BJ (cell line): ENCODE results near the gene KPNB1. TPM values are rescaled to one million over a fixed set of nuclear protein-coding genes. Genes with fewer than 3 reads are reported as not detected.

Experiments
- CTCF ChIA-PET: fragments of 350-600 bp; formaldehyde crosslinking; extraction: SDS; loops from one replicate; lab custom pipeline; 2021; ENCODE audit warnings: antibody characterized with exemption, inconsistent platforms; lab: Yijun Ruan, JAX
- POLR2A ChIA-PET: fragments of 300-600 bp; sonication (Branson Sonifier 250); formaldehyde crosslinking; extraction: SDS; loops from one replicate; lab custom pipeline; 2021; ENCODE audit warnings: antibody characterized with exemption; lab: Charles Lee
- DNase-seq: peaks from one replicate; pipeline ENCODE4 v3.0.0-alpha.2; 2011; ENCODE audit warnings: low read depth
- H3K27me3 ChIP-seq: 2 replicates; pipeline ENCODE4 v1.6.0; 2011; ENCODE audit warnings: low read length; ENCODE audit not compliant: control insufficient read depth, insufficient read depth
- H3K36me3 ChIP-seq: 2 replicates; pipeline ENCODE4 v1.5.1; 2011; ENCODE audit warnings: low read length; ENCODE audit not compliant: control insufficient read depth, insufficient read depth
- H3K4me3 ChIP-seq: 2 replicates; pipeline ENCODE4 v1.5.1; 2011; ENCODE audit warnings: low read depth, mild to moderate bottlenecking, control low read depth, low read length
- polyA plus RNA-seq: library from polyadenylated mRNA; depleted of rRNA; stranded (reverse); fragments of >200 nt; gene quantifications from 2 replicates; pipeline ENCODE4 v1.2.3, GENCODE V29; 2011
- TF ChIP-seq, protein P1 (sequence below): IDR thresholded peaks from 2 replicates; pipeline ENCODE4 v1.5.1; 2011; ENCODE audit warnings: low read depth, mild to moderate bottlenecking, control low read depth, inconsistent platforms, low read length, moderate library complexity; ENCODE audit not compliant: insufficient read depth

KPNB1 gene
- polyA plus RNA-seq, 1 experiment, result 171 TPM

DNA sequence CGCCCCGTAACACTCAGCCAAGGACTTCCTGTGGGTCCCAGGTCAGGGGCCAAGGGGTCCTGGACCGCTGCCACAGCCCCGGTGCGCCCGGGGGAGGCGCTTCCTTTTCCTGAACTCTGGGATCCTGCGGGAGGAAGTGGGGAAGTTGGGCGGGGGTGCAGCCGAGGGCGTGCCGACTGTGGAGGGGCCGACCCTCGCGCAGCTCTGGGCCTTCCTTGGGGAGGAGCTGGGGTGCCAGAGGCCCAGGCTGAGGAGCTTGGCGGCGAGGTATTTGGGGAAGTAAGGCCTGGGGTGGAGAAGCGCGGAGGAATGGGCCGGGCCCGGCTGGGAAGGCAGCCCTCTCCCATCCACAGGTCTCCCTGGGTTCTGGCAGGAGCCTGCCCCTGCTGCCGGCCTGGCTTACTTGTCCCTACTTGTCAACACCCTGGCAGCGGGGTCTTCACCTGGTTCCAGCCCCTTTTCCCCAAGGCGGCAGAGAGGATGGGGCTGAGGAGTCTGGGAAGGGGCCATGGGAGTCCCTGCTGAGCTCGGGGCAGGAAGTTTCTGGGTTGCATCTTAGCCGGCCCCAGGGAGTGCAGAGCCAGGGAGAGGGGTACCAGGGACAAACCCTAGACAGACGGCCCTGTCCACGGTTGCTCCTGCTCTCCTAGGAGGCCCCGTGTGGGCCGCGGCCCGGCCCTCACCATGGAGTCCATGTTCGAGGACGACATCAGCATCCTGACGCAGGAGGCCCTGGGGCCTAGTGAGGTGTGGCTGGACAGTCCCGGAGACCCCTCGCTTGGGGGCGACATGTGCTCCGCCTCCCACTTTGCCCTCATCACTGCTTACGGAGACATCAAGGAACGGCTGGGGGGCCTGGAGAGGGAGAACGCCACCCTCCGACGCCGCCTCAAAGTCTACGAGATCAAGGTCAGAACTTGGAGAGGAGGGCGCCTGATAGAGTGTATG is 46.0 kb downstream of the KPNB1 start:
- no peak for DNase-seq
- Histone ChIP-seq H3K4me3 (peak overlapping the region; percentile 77), H3K36me3 (peaks cover 12% of the 10 kb centered on the region), H3K27me3 (no peaks in the 10 kb centered on the region)
- POLR2A ChIA-PET, result no interaction called here
- TF ChIP-seq, protein P1, sequence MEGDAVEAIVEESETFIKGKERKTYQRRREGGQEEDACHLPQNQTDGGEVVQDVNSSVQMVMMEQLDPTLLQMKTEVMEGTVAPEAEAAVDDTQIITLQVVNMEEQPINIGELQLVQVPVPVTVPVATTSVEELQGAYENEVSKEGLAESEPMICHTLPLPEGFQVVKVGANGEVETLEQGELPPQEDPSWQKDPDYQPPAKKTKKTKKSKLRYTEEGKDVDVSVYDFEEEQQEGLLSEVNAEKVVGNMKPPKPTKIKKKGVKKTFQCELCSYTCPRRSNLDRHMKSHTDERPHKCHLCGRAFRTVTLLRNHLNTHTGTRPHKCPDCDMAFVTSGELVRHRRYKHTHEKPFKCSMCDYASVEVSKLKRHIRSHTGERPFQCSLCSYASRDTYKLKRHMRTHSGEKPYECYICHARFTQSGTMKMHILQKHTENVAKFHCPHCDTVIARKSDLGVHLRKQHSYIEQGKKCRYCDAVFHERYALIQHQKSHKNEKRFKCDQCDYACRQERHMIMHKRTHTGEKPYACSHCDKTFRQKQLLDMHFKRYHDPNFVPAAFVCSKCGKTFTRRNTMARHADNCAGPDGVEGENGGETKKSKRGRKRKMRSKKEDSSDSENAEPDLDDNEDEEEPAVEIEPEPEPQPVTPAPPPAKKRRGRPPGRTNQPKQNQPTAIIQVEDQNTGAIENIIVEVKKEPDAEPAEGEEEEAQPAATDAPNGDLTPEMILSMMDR, result no peak
- CTCF ChIA-PET, result interaction anchor here (1.0 to 3.7 kb wide), 4 partner anchors 11 to 106 kb away, joined by 3 to 35 read pairs (median 6); no protein-coding TSS in a partner anchor

DNA sequence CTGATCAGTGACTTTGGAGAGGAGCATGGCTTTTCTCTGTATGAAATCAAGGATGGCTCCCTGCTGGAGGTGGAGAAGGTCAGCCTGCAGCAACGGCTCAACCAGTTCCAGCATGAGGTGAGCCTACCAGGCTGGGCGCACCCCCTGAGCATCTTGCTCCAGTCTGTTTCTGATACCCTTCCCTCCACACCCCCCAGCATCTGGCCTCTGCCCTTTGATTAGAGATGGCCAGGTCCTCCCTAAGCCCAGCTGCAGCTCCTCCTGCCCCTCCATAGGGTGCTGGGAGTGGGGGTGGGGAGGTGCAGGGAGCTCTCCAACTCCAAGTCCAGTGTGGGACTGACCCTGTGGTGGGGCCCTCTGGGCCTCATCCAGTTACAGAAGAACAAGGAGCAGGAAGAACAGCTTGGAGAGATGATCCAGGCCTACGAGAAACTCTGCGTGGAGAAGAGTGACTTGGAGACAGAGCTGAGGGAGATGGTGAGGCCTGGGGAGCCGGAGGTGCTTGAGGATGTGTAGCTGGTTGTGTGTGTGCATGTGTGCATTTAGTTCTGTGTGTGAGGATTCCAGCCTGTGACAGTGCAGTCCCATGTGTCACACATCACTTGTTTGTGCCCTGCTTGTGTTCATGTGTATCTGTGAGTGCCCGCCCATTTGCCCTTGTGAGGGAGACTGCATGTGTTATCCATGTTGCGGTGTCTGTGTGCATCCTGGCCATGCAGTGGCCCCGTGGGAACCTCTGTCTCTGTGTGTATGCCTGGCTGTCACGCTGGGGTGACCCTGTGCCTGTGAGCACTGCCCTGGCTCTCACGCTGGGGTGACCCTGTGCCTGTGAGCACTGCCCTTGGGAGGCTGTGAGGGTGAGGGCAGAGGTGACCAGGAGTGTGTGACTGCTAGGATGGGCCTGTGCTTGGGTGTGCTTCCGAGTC is 47.3 kb downstream of the KPNB1 start:
- no peaks in the 10 kb centered on the region for H3K27me3 ChIP-seq
- H3K4me3 ChIP-seq, result no peak overlapping the region
- CTCF ChIA-PET, result interaction anchor here (0.6 to 3.7 kb wide), 7 partner anchors 8 to 486 kb away, joined by 3 to 35 read pairs (median 3); no protein-coding TSS in a partner anchor
- TF ChIP-seq, protein P1, result no peak
- DNase-seq, result no peak
- H3K36me3 ChIP-seq, result peaks cover 15% of the 10 kb centered on the region
- POLR2A ChIA-PET, result no interaction called here

DNA sequence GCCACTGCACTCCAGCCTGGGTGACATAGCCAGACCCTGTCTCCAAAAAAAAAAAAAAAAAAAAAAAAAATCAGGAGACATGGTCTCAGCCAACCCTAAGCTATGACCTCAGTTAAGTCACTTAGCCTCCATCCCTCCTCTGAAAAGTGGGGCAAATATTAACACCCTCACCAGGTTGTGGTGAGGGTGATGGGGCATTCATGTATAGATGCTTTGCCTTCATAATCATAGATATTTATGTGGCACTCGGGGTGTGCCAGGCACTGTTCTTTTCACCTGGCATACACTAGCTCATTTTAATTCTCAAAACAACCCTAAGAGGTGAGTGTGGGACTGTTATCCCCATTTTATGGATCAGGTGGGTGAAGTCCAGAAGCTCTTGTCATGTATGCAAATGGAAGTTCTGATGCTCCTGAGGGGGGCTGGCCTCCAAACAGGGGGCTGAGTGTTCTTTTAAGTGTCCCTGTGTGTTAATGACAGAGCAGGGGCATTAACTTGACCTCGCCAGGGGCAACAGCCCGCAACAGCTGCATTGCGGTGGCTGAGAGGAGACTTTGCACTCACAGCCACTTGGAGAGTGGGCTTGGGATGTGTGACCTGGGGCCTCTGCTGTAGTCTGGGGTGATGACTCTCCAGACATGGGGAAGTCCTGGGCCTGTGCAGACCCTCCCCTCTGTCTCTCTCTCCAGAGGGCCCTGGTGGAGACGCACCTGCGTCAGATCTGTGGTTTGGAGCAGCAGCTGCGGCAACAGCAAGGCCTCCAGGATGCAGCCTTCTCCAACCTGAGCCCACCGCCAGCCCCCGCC is 48.4 kb downstream of the KPNB1 start:
- H3K36me3 ChIP-seq, result peaks cover 15% of the 10 kb centered on the region
- DNase-seq, result no peak
- ChIA-PET CTCF (interaction anchor here (0.6 to 3.7 kb wide), 17 partner anchors 9 to 487 kb away, joined by 3 to 35 read pairs (median 5); no protein-coding TSS in a partner anchor), POLR2A (no interaction called here)
- TF ChIP-seq, protein P1, result no peak
- H3K4me3 ChIP-seq, result no peak overlapping the region
- H3K27me3 ChIP-seq, result no peaks in the 10 kb centered on the region

DNA sequence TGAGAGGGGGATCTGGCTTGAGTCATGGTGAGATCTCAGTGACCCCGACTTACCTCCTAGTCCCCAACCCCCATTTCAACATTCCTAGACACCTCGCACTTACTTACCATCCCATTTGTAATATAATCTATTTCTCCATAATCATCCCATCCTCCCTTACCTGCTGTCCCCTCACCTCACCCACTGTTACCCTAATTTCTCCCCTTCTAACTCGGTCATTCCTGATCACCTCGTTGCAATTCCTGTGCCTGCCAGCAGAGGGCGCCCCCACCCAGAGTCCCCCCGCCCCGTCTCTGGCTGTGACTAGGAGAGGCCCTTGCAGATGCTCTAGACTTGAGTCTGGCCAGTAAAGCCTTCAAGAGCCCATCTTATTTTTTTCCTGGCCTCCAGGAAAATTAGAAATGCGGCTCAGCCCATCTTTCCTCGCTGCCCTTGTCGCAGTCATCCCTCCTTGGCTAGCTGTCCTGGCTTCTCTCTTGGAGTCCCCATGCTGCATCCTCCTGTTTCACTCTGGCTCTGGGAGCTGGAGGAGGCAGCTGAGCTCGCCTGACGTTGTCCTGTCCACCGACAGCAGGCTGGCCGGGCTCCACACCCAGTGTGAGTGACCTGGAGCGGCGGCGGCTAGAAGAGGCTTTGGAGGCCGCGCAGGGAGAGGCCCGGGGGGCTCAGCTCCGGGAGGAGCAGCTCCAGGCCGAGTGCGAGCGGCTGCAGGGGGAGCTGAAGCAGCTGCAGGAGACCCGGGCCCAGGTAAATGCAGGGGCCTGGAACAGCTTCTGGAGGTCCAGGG is 49.2 kb downstream of the KPNB1 start:
- CTCF ChIA-PET, result interaction anchor here (0.6 to 3.7 kb wide), 18 partner anchors 8 to 118 kb away, joined by 3 to 35 read pairs (median 5); no protein-coding TSS in a partner anchor
- TF ChIP-seq, protein P1, result peak; percentile 97
- H3K36me3 ChIP-seq, result peaks cover 17% of the 10 kb centered on the region
- H3K27me3 ChIP-seq, result no peaks in the 10 kb centered on the region
- no peak for DNase-seq
- H3K4me3 ChIP-seq, result no peak overlapping the region
- POLR2A ChIA-PET, result no interaction called here
